Heart left ventricle (tissue), 13 donors: ENCODE results near the gene NELL1.

Experiments
- CTCF ChIP-seq, 12 donors: fragments of 200-600 bp; sonication (generic) in 4 of 12; IDR thresholded peaks; one replicate each; pipeline versions ENCODE4 v1.5.0 to v1.8.0; 2018 to 2022; ENCODE audit warnings: antibody characterized with exemption in 12 of 12, mild to moderate bottlenecking in 5 of 12
- POLR2A ChIP-seq, 2 donors: fragments of 450-650 bp; IDR thresholded peaks; one replicate each; pipeline ENCODE4 v1.6.1; 2017; ENCODE audit warnings: antibody characterized with exemption in 2 of 2, mild to moderate bottlenecking in 2 of 2, moderate library complexity in 2 of 2
- donor health status: ischemic (EF 13 %, LVEDD 7.1; RV severe dilation, severe dysfunction).
- donor health status: DM: no; HTN: yes; CAD: no.
- donor health status: DM: no; HTN: no; CAD: no.
- donor health status: ischemic (EF 25% LVEDD 6.9; RV normal size, moderate dysfunction).
- donor health status: ischemic (EF 25% LVEDD 5.7; RV mildly dilated, moderate dysfunction).
- donor health status: ischemic (EF 35%, LVEDD 5.7; RV mildly dilated, moderate dysfunction).
- donor health status: nonischemic (EF 11% LVEDD 7.7; RV severe dilation, severe dysfunction).
- donor health status: DM: yes; HTN: yes; CAD: no.
- donor health status: PGD.
- donor health status: ischemic (EF 29% LVEDD 5.4; RV normal size, mild dysfunction).
- donor health status: nonischemic (EF 23%, LVEDD 6.1; RV moderate dilation, normal function).

- no peak for TF ChIP-seq CTCF (IDR thresholded peaks at IDR 0.05)
- no peak for TF ChIP-seq POLR2A (IDR thresholded peaks at IDR 0.05)
Measured at GRCh38 chr11:20759541-20759940, 90.2 kb downstream of the NELL1 start.
